Measurements from ENCODE around the gene SLC25A51.

SLC25A51 gene

DNA sequence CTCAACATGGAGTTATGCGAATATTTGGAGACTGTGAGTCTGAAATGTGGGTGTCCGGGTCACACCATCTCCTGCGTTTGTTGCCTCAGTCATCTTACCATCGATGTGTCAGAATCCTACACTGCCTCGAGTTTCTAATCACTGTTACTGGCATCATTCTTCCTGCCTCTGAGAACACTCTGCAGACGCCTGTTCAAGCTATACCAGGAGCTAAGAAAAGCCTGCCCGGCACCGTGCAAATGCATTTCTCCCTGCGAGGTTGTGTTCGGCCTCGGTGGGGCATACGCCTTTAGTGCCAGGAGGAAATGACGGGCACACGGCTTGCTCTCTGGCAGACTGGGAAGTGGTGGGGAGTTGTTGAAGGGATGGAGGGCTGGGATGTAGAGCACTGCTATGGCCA lies 31.2 kb upstream of the SLC25A51 start:
- peaks cover under 1% of the 10 kb centered on the region for H3K36me3 ChIP-seq (ENCODE audit: control insufficient read depth, insufficient read depth, low read length, severe bottlenecking)
- H3K9ac ChIP-seq (ENCODE audit: low read length) = no peak overlapping the region
- no peaks in the 10 kb centered on the region for H3K27me3 ChIP-seq (replicated peaks; ENCODE audit: control insufficient read depth, insufficient read depth, low read length)
- H3K9me3 ChIP-seq (ENCODE audit: control insufficient read depth, low read length) = peaks cover 4% of the 10 kb centered on the region
- no peak overlapping the region for H3K4me3 ChIP-seq (ENCODE audit: low read length)
- DNase-seq (ENCODE audit: low read depth) = no peak
- H3K4me1 ChIP-seq (ENCODE audit: control insufficient read depth, insufficient read depth, low read length) = peaks cover 40% of the 10 kb centered on the region

DNA sequence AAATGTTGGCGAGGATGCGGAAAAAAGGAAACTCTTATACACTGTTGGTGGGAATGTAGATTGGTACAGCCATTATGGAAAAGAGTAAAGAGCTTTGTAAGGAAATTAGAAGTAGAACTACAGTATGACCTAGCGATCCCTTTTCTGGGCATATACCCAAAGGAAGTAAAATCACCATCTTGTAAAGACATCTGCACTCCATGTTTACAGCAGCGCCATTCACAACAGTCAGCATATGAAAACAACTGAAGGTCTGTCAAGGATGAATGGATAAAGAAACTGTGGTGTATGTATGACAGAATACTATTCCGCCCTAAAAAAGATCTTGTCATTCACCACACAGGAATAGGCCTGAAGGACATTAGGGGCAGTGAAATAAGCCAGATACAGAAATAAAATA lies 27.7 kb upstream of the SLC25A51 start:
- H3K27me3 ChIP-seq (replicated peaks; ENCODE audit: control insufficient read depth, insufficient read depth, low read length) = no peaks in the 10 kb centered on the region
- H3K9me3 ChIP-seq (ENCODE audit: control insufficient read depth, low read length) = peaks cover 4% of the 10 kb centered on the region
- no peaks in the 10 kb centered on the region for H3K36me3 ChIP-seq (ENCODE audit: control insufficient read depth, insufficient read depth, low read length, severe bottlenecking)
- peaks cover 17% of the 10 kb centered on the region for H3K4me1 ChIP-seq (ENCODE audit: control insufficient read depth, insufficient read depth, low read length)
- DNase-seq (ENCODE audit: low read depth) = no peak
- H3K4me3 ChIP-seq (ENCODE audit: low read length) = no peak overlapping the region
- H3K9ac ChIP-seq (ENCODE audit: low read length) = no peak overlapping the region

DNA sequence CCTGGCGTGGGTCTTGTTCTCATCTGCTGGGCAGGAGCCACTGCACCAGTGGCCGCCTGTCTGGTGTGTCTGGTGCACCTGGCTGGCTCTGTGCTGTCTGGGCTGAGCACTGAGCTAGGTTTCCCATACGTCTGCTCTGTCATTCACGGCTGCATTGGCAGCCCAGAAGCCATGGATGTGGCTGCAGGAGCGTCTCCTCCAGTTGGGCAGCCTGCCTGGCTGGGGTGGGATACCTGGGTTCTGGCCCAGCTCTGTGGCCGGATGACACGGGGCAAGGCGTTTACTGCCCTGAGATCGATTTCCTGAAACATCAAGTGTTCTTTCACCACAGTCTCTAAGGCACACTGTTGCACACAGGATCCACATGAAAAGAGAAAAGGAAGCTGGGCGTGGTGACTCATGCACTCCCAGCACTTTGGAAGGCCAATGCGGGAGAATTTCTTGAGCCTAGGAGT lies 25.5 kb upstream of the SLC25A51 start:
- no peaks in the 10 kb centered on the region for H3K36me3 ChIP-seq (ENCODE audit: control insufficient read depth, insufficient read depth, low read length, severe bottlenecking)
- no peaks in the 10 kb centered on the region for H3K27me3 ChIP-seq (replicated peaks; ENCODE audit: control insufficient read depth, insufficient read depth, low read length)

DNA sequence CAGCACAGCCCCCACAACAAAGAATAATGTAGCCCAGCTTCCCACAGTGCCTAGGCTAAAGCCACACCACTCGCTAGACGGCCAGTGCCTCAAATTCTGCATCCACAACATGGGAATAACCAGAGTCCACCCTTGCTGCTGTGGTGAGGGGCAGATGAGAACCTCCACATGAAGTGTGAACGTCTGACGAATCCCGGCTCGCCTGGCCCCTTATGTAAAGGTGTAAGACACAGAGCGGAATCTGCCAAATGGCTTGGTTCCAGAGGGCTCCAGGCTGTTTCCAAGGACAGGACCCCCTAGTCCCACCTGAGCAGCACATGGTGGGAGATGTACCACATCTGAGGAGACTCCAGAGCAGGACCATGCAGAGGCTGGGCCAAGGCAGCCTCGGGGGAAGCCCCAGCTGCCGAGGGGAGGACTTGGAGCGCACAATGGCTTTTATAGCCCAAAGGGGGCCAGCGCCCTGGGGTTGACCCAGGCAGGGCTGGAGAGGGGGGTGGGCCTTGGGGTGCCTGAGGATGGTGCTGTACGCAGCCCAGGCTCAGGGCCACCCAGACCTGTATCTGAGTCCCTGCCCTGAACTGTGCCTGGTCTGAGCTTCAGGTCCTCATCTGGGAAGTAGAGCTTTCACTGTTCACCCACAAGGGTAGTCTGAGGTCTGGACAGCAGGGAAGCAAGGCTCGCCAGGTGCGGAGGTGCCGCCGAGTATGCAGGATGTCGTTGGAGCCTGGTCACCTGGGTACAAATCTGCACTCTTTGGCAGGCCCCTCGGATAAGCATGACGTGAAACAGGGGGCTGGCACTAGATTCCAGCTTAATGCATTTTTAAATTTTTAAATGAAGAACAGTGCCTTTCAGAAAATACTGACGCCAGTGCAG lies 24.9 kb upstream of the SLC25A51 start:
- H3K36me3 ChIP-seq (ENCODE audit: control insufficient read depth, insufficient read depth, low read length, severe bottlenecking) = no peaks in the 10 kb centered on the region

More for the DNA sequence above, 25.5 kb upstream of the SLC25A51 start:
- H3K9ac ChIP-seq (ENCODE audit: low read length) = no peak overlapping the region
- no peak for DNase-seq (ENCODE audit: low read depth)
- no peak overlapping the region for H3K4me3 ChIP-seq (ENCODE audit: low read length)
- H3K4me1 ChIP-seq (ENCODE audit: control insufficient read depth, insufficient read depth, low read length) = peaks cover 18% of the 10 kb centered on the region
- peaks cover 4% of the 10 kb centered on the region for H3K9me3 ChIP-seq (ENCODE audit: control insufficient read depth, low read length)

DNA sequence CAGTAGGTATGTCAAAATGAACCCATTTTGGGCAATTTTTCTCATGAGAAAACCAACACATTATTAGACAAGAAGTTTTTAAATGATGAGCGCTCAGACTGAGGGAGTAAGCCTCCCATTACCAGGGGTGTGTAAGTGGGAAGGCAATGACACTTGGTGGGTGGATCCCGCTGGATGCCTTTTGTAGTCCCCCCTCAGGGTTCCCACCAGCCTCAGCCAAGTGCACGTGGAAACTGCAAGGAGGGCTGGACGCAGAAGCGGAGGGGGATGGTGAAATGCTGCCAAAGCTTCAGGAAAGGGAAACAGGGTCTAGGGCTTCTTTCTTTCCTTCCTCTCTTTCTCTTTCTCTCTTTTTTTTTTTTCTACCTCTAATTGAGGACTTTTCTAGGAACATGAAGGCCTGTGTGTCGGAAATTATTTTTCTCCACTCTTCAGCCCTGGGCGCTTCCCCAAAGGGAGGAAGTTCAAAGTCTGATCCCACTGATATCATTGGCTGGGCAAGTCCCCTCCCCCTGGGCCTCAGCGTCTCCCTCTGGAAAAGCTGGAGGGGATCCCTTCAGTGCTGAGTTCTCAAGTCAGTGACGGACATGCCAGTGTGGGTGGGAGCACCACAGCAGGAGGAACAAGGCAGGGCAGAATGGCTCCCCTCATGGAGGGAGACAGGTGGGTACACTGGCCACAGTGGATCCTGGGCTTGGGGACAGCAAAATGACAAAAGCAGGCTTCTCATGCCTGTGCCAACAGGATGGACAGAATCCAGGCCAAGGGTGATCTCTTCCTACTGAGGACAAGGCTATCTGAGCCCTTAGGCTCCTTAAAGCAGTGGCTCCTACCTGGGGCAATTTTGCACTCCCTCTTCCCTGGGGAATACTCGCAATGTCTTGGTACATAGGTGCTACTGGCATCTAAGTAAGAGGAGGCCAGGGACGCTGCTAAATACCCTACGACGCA lies 23.9 kb upstream of the SLC25A51 start:
- H3K36me3 ChIP-seq (ENCODE audit: control insufficient read depth, insufficient read depth, low read length, severe bottlenecking) = no peaks in the 10 kb centered on the region
- H3K27me3 ChIP-seq (replicated peaks; ENCODE audit: control insufficient read depth, insufficient read depth, low read length) = no peaks in the 10 kb centered on the region
- DNase-seq (ENCODE audit: low read depth) = no peak

More for the DNA sequence above, 24.9 kb upstream of the SLC25A51 start:
- peaks cover 4% of the 10 kb centered on the region for H3K9me3 ChIP-seq (ENCODE audit: control insufficient read depth, low read length)
- no peak for DNase-seq (ENCODE audit: low read depth)
- no peak overlapping the region for H3K9ac ChIP-seq (ENCODE audit: low read length)
- no peaks in the 10 kb centered on the region for H3K27me3 ChIP-seq (replicated peaks; ENCODE audit: control insufficient read depth, insufficient read depth, low read length)
- peaks cover 18% of the 10 kb centered on the region for H3K4me1 ChIP-seq (ENCODE audit: control insufficient read depth, insufficient read depth, low read length)
- H3K4me3 ChIP-seq (ENCODE audit: low read length) = no peak overlapping the region

DNA sequence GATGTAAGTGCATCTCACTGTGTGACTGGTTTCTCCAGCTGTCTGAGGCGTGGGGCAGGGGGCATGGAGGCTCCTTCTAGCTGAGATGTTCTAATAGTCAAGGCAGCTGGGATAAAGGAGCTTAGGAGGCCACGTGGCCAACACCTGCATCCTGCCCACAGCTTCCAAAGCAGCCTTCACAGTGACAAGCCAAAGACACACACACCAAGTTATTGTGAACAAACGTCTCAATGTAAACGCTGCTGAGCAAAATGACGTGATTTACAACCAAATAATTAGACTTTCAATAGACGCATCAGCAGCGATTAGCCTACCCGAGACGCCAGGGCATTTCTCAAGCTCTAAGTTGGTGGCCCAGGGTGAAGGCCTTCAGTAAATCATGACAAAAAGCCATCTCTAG lies 23.2 kb upstream of the SLC25A51 start:
- Histone ChIP-seq H3K27me3 (replicated peaks; ENCODE audit: control insufficient read depth, insufficient read depth, low read length) (no peaks in the 10 kb centered on the region), H3K4me1 (ENCODE audit: control insufficient read depth, insufficient read depth, low read length) (peaks cover 18% of the 10 kb centered on the region), H3K4me3 (ENCODE audit: low read length) (no peak overlapping the region), H3K9me3 (ENCODE audit: control insufficient read depth, low read length) (peaks cover 4% of the 10 kb centered on the region), H3K36me3 (ENCODE audit: control insufficient read depth, insufficient read depth, low read length, severe bottlenecking) (no peaks in the 10 kb centered on the region), H3K9ac (ENCODE audit: low read length) (no peak overlapping the region)
- DNase-seq (ENCODE audit: low read depth) = no peak

More for the DNA sequence above, 23.9 kb upstream of the SLC25A51 start:
- Histone ChIP-seq H3K4me3 (ENCODE audit: low read length) (no peak overlapping the region), H3K9ac (ENCODE audit: low read length) (no peak overlapping the region), H3K9me3 (ENCODE audit: control insufficient read depth, low read length) (peaks cover 4% of the 10 kb centered on the region), H3K4me1 (ENCODE audit: control insufficient read depth, insufficient read depth, low read length) (peaks cover 18% of the 10 kb centered on the region)

DNA sequence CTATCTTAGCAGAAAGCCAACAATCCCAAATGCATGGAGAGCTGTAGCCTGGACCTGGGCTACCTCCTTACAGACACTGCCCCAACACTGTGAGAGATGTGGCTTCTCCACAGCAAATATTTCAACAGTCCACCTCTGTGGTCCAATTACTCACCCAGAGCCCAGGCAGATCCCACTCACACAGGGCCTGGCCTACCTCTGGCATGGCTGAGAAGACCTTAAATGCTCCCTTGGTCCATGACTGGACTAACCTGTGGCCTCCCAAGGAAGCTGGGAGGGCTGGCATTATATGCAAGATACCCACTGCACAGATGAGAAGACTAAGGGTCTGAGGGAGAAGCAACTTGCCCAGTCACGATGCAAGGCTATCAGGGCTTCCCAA lies 22.8 kb upstream of the SLC25A51 start:
- H3K27me3 ChIP-seq (replicated peaks; ENCODE audit: control insufficient read depth, insufficient read depth, low read length) = no peaks in the 10 kb centered on the region
- no peaks in the 10 kb centered on the region for H3K36me3 ChIP-seq (ENCODE audit: control insufficient read depth, insufficient read depth, low read length, severe bottlenecking)
- DNase-seq (ENCODE audit: low read depth) = no peak
- no peak overlapping the region for H3K9ac ChIP-seq (ENCODE audit: low read length)
- peaks cover 4% of the 10 kb centered on the region for H3K9me3 ChIP-seq (ENCODE audit: control insufficient read depth, low read length)
- peaks cover 20% of the 10 kb centered on the region for H3K4me1 ChIP-seq (ENCODE audit: control insufficient read depth, insufficient read depth, low read length)
- no peak overlapping the region for H3K4me3 ChIP-seq (ENCODE audit: low read length)

DNA sequence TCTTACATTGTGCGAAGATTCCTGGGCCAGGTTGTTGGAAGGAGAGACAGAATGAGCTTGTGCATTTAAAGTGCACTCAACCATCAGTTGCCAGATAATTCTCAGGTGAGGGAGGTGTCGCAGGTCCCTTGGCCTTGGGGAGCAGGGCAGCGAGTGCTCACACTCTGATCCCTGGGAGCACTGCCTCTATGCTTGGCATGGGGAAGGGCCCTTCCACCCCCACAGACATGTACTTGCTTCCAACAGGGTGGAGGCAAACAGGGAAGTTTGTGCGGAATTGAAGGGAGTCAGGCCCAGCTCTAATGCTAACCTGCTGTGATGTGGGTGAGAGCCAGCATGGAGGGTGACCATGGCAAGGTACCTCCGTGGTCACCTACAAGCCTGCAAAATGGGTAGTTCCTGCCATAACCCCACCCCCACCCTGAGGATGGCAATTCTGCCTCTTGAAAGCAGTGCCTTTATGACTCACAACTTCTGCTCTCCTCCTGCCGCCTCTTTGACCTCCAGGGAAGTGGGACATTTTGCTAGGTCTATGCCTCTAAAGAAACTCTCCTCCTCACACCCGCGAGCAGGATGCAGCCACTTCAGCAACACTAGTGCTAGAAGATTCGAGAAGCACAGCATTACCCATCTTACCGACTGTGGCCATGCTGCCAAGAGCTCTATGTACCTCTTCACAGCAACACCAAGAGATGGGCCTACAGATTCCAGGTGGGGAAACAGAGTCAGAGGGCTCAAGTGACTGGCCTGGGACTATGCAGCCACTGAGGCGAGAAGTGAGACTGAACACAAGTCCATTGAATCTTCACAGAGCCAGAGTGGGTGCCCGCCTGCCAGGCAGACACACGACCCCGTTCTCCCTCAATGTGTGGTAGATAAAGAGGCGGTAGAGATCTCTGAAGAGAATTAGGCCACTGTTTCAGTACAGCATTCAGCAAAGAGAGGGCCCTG lies 22.1 kb upstream of the SLC25A51 start:
- no peak for DNase-seq (ENCODE audit: low read depth)
- no peaks in the 10 kb centered on the region for H3K27me3 ChIP-seq (replicated peaks; ENCODE audit: control insufficient read depth, insufficient read depth, low read length)
- H3K9ac ChIP-seq (ENCODE audit: low read length) = no peak overlapping the region
- H3K9me3 ChIP-seq (ENCODE audit: control insufficient read depth, low read length) = peaks cover 4% of the 10 kb centered on the region
- no peak overlapping the region for H3K4me3 ChIP-seq (ENCODE audit: low read length)
- H3K36me3 ChIP-seq (ENCODE audit: control insufficient read depth, insufficient read depth, low read length, severe bottlenecking) = no peaks in the 10 kb centered on the region
- H3K4me1 ChIP-seq (ENCODE audit: control insufficient read depth, insufficient read depth, low read length) = peaks cover 21% of the 10 kb centered on the region

DNA sequence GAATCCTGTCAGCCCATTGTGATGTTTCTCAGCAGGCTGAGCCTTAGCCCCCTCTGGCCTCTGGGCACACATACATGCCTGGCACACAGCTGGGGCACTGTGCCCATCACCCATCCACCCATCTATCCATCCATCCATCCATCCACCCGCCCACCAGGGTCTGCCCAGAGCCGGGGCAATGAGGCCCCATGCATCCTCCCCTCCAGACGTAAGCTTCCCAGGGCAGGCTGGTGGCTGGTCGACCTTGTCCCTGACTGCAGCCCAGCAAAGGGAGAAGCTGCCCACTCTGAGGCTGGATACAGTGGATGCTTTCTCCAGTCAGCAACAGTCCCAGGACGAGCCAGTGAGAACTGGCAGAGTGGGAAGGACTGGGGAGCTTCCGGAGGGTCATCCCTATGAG lies 21.1 kb upstream of the SLC25A51 start:
- H3K4me1 ChIP-seq (ENCODE audit: control insufficient read depth, insufficient read depth, low read length) = peaks cover 21% of the 10 kb centered on the region
- H3K27me3 ChIP-seq (replicated peaks; ENCODE audit: control insufficient read depth, insufficient read depth, low read length) = no peaks in the 10 kb centered on the region
- H3K9me3 ChIP-seq (ENCODE audit: control insufficient read depth, low read length) = no peaks in the 10 kb centered on the region
- no peak overlapping the region for H3K9ac ChIP-seq (ENCODE audit: low read length)
- no peaks in the 10 kb centered on the region for H3K36me3 ChIP-seq (ENCODE audit: control insufficient read depth, insufficient read depth, low read length, severe bottlenecking)
- H3K4me3 ChIP-seq (ENCODE audit: low read length) = no peak overlapping the region
- DNase-seq (ENCODE audit: low read depth) = no peak

DNA sequence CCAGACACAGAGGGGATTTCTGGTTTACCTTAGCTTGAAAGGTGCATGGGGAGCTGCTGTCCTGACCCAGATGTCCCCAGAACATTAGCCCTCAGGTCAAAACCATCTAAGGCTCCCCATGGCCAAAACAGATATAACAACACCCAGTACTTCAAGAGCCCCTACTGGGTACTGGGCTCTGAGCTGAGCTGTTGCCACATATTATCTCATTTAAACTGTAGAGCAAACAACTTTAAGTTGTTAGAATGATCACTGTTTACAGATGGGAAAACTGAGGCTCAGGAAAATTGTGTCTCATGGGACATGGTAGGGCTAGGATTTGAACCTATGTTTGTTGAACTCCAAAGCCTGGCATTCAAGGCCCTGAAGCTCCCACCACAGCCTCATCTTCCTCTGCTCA lies 20.6 kb upstream of the SLC25A51 start:
- H3K4me1 ChIP-seq (ENCODE audit: control insufficient read depth, insufficient read depth, low read length) = peaks cover 21% of the 10 kb centered on the region
- no peaks in the 10 kb centered on the region for H3K36me3 ChIP-seq (ENCODE audit: control insufficient read depth, insufficient read depth, low read length, severe bottlenecking)
- H3K4me3 ChIP-seq (ENCODE audit: low read length) = no peak overlapping the region
- no peaks in the 10 kb centered on the region for H3K27me3 ChIP-seq (replicated peaks; ENCODE audit: control insufficient read depth, insufficient read depth, low read length)
- DNase-seq (ENCODE audit: low read depth) = no peak
- H3K9me3 ChIP-seq (ENCODE audit: control insufficient read depth, low read length) = no peaks in the 10 kb centered on the region
- H3K9ac ChIP-seq (ENCODE audit: low read length) = no peak overlapping the region
